Suppressor macrophage treated with lipopolysaccharide for 4 hours (primary cell): Measurements from ENCODE around the gene NTN1.

Experiments used
- DNase-seq: peaks from one replicate; pipeline ENCODE4 v3.0.0-alpha.2; 2020

Gene NTN1

GRCh38 chr17:9038380-9038779 is 17.1 kb downstream of the NTN1 start:
- no peak for DNase-seq

GRCh38 chr17:9044772-9045463 is 23.6 kb downstream of the NTN1 start:
- no peak for DNase-seq

GRCh38 chr17:9050801-9051401 is 29.6 kb downstream of the NTN1 start:
- DNase-seq = no peak

- DNase-seq = no peak
These were observed 30.3 kb downstream of the NTN1 start for GRCh38 chr17:9051561-9051960.

- no peak for DNase-seq
These were observed 31.6 kb downstream of the NTN1 start for GRCh38 chr17:9052921-9053320.

GRCh38 chr17:9053406-9053805 is 32.1 kb downstream of the NTN1 start:
- no peak for DNase-seq

GRCh38 chr17:9054126-9054975 is 33.0 kb downstream of the NTN1 start:
- no peak for DNase-seq

- DNase-seq = no peak
These were observed 34.0 kb downstream of the NTN1 start for GRCh38 chr17:9055281-9055680.

- no peak for DNase-seq
These were observed 35.3 kb downstream of the NTN1 start for GRCh38 chr17:9056566-9056965.

GRCh38 chr17:9057310-9057709 is 36.0 kb downstream of the NTN1 start:
- no peak for DNase-seq

GRCh38 chr17:9062399-9062902 is 41.1 kb downstream of the NTN1 start:
- no peak for DNase-seq

GRCh38 chr17:9064311-9064834 is 43.1 kb downstream of the NTN1 start:
- DNase-seq = no peak

- no peak for DNase-seq
These were observed 49.7 kb downstream of the NTN1 start for GRCh38 chr17:9071016-9071415.

- no peak for DNase-seq
These were observed 50.6 kb downstream of the NTN1 start for GRCh38 chr17:9071811-9072498.

GRCh38 chr17:9072696-9073339 is 51.5 kb downstream of the NTN1 start:
- DNase-seq = no peak

GRCh38 chr17:9074131-9074530 is 52.8 kb downstream of the NTN1 start:
- no peak for DNase-seq

- DNase-seq = no peak
These were observed 58.3 kb downstream of the NTN1 start for GRCh38 chr17:9079461-9080103.

GRCh38 chr17:9080296-9080914 is 59.1 kb downstream of the NTN1 start:
- DNase-seq = no peak

- DNase-seq = no peak
These were observed 59.7 kb downstream of the NTN1 start for GRCh38 chr17:9080983-9081382.

GRCh38 chr17:9086577-9086976 is 65.3 kb downstream of the NTN1 start:
- no peak for DNase-seq

- no peak for DNase-seq
These were observed 66.6 kb downstream of the NTN1 start for GRCh38 chr17:9087921-9088320.
